Measurements from ENCODE around the gene COL25A1. TPM values are rescaled to one million over a fixed set of nuclear protein-coding genes. Genes with fewer than 3 reads are reported as not detected.

Gene COL25A1
- polyA plus RNA-seq, 1 experiment = not detected

GRCh38 chr4:109301651-109302360 is 652 bp downstream of the COL25A1 start:
- ChIA-PET CTCF (no interaction called here), POLR2A (no interaction called here)
- Histone ChIP-seq H3K27me3 (ENCODE audit: control insufficient read depth, insufficient read depth, low read length) (peaks cover 26% of the 10 kb centered on the region), H3K4me3 (ENCODE audit: low read depth, low read length) (peak overlapping the region; percentile 36), H3K36me3 (ENCODE audit: control insufficient read depth, insufficient read depth, low read length) (no peaks in the 10 kb centered on the region)
- no peak for TF ChIP-seq CTCF (IDR thresholded peaks at IDR 0.05; ENCODE audit: insufficient read depth, low read depth, low read length)
- no peak for DNase-seq (ENCODE audit: low read depth)

GRCh38 chr4:109298279-109299010 is 4.0 kb downstream of the COL25A1 start:
- CTCF ChIA-PET = interaction anchor here (0.5 to 1.3 kb wide), 4 partner anchors 9 to 679 kb away, joined by 3 to 4 read pairs (median 4); no protein-coding TSS in a partner anchor
- peak; percentile 45; the same call in 1 of the 2 replicates for TF ChIP-seq CTCF (IDR thresholded peaks at IDR 0.05; ENCODE audit: insufficient read depth, low read depth, low read length)
- H3K4me3 ChIP-seq (ENCODE audit: low read depth, low read length) = no peak overlapping the region
- peaks cover 23% of the 10 kb centered on the region for H3K27me3 ChIP-seq (ENCODE audit: control insufficient read depth, insufficient read depth, low read length)
- no peak for DNase-seq (ENCODE audit: low read depth)
- POLR2A ChIA-PET = no interaction called here
- no peaks in the 10 kb centered on the region for H3K36me3 ChIP-seq (ENCODE audit: control insufficient read depth, insufficient read depth, low read length)

- CTCF ChIA-PET = no interaction called here
- Histone ChIP-seq H3K36me3 (ENCODE audit: control insufficient read depth, insufficient read depth, low read length) (no peaks in the 10 kb centered on the region), H3K4me3 (ENCODE audit: low read depth, low read length) (no peak overlapping the region), H3K27me3 (ENCODE audit: control insufficient read depth, insufficient read depth, low read length) (peaks cover 5% of the 10 kb centered on the region)
- POLR2A ChIA-PET = no interaction called here
- TF ChIP-seq CTCF (IDR thresholded peaks at IDR 0.05; ENCODE audit: insufficient read depth, low read depth, low read length) = no peak
- no peak for DNase-seq (ENCODE audit: low read depth)
These were observed 5.9 kb downstream of the COL25A1 start for GRCh38 chr4:109296527-109296926.

GRCh38 chr4:109295081-109295480 is 7.4 kb downstream of the COL25A1 start:
- H3K4me3 ChIP-seq (ENCODE audit: low read depth, low read length) = no peak overlapping the region
- H3K27me3 ChIP-seq (ENCODE audit: control insufficient read depth, insufficient read depth, low read length) = no peaks in the 10 kb centered on the region
- no peak for DNase-seq (ENCODE audit: low read depth)
- no peak for TF ChIP-seq CTCF (IDR thresholded peaks at IDR 0.05; ENCODE audit: insufficient read depth, low read depth, low read length)
- ChIA-PET CTCF (no interaction called here), POLR2A (no interaction called here)
- H3K36me3 ChIP-seq (ENCODE audit: control insufficient read depth, insufficient read depth, low read length) = no peaks in the 10 kb centered on the region

GRCh38 chr4:109294468-109295020 is 7.9 kb downstream of the COL25A1 start:
- DNase-seq (ENCODE audit: low read depth) = no peak
- H3K27me3 ChIP-seq (ENCODE audit: control insufficient read depth, insufficient read depth, low read length) = no peaks in the 10 kb centered on the region
- POLR2A ChIA-PET = no interaction called here
- no peaks in the 10 kb centered on the region for H3K36me3 ChIP-seq (ENCODE audit: control insufficient read depth, insufficient read depth, low read length)
- TF ChIP-seq CTCF (IDR thresholded peaks at IDR 0.05; ENCODE audit: insufficient read depth, low read depth, low read length) = no peak
- CTCF ChIA-PET = no interaction called here
- no peak overlapping the region for H3K4me3 ChIP-seq (ENCODE audit: low read depth, low read length)

Data from BJ (cell line).